GM10248 (cell line): Measurements from ENCODE around the gene RNF220.

Experiments
- CTCF ChIA-PET: fragments of 300-600 bp; sonication (Branson Sonifier 250); formaldehyde crosslinking; extraction: SDS; loops from one replicate; lab custom pipeline; 2021; ENCODE audit warnings: antibody characterized with exemption; lab: Yijun Ruan, JAX
- POLR2A ChIA-PET: fragments of 350-650 bp; sonication (Branson Sonifier 250); formaldehyde crosslinking; extraction: SDS; loops from one replicate; lab custom pipeline; 2020; ENCODE audit warnings: antibody characterized with exemption; lab: Yijun Ruan, JAX
- DNase-seq: peaks from one replicate; pipeline ENCODE4 v3.0.0; 2012; ENCODE audit errors: extremely low spot score
- CTCF ChIP-seq: IDR thresholded peaks from 2 replicates; pipeline ENCODE4 v1.5.1; 2012; ENCODE audit warnings: mild to moderate bottlenecking, low read depth; ENCODE audit errors: extremely low read depth, missing control alignments, control extremely low read depth

RNF220 gene

GRCh38 chr1:44417351-44418021, 12.4 kb downstream of the RNF220 start:
- peak; percentile 21 for DNase-seq
- no peak for TF ChIP-seq CTCF
- POLR2A ChIA-PET, result no interaction called here
- CTCF ChIA-PET, result no interaction called here

- CTCF ChIA-PET, result no interaction called here
- no peak for TF ChIP-seq CTCF
- DNase-seq, result no peak
- POLR2A ChIA-PET, result no interaction called here
Measured at GRCh38 chr1:44418022-44418673, 13.1 kb downstream of the RNF220 start.

GRCh38 chr1:44419901-44420300, 14.8 kb downstream of the RNF220 start:
- CTCF ChIA-PET, result no interaction called here

GRCh38 chr1:44420535-44420934, 15.5 kb downstream of the RNF220 start:
- no peak for TF ChIP-seq CTCF
- ChIA-PET POLR2A (no interaction called here), CTCF (no interaction called here)
- no peak for DNase-seq

More at GRCh38 chr1:44419901-44420300, 14.8 kb downstream of the RNF220 start:
- no peak for DNase-seq
- POLR2A ChIA-PET, result no interaction called here
- no peak for TF ChIP-seq CTCF

- DNase-seq, result no peak
- ChIA-PET POLR2A (no interaction called here), CTCF (interaction anchor here (0.7 kb wide), 2 partner anchors 43 to 189 kb away, joined by 3 to 6 read pairs; no protein-coding TSS in a partner anchor)
- no peak for TF ChIP-seq CTCF
Measured at GRCh38 chr1:44421446-44421884, 16.4 kb downstream of the RNF220 start.

GRCh38 chr1:44422161-44422560, 17.1 kb downstream of the RNF220 start:
- no peak for TF ChIP-seq CTCF
- no peak for DNase-seq
- ChIA-PET POLR2A (no interaction called here), CTCF (no interaction called here)
